KOPT-K1 (cell line): ENCODE measurements around the gene NUDT11.

Experiments
- H3K27ac ChIP-seq: fragments of 200-600 bp; sonication (generic); 2 replicates; pipeline ENCODE4 v1.5.1; 2016; ENCODE audit warnings: antibody characterized with exemption, mild to moderate bottlenecking, low read depth, low read length; ENCODE audit not compliant: poor library complexity, severe bottlenecking
- H3K36me3 ChIP-seq: fragments of 200-600 bp; sonication (generic); 2 replicates; pipeline ENCODE4 v1.5.1; 2017; ENCODE audit warnings: antibody characterized with exemption, mild to moderate bottlenecking, low read length, moderate library complexity; ENCODE audit not compliant: insufficient read depth
- H3K9me3 ChIP-seq: fragments of 200-600 bp; sonication (generic); 2 replicates; pipeline ENCODE4 v1.5.1; 2017; ENCODE audit warnings: antibody characterized with exemption, low read length, mild to moderate bottlenecking; ENCODE audit not compliant: insufficient read depth, poor library complexity, severe bottlenecking

The NUDT11 gene

GRCh38 chrX:51440365-51440764, 56.0 kb downstream of the NUDT11 start:
- H3K27ac ChIP-seq, result no peak overlapping the region
- no peaks in the 10 kb centered on the region for H3K9me3 ChIP-seq
- no peaks in the 10 kb centered on the region for H3K36me3 ChIP-seq
